GM19452 (cell line): ENCODE measurements around the gene RTL5.

Experiments
- ATAC-seq: cut with Tn5 transposase; IDR thresholded peaks from one replicate; pipeline ENCODE4 v1.9.1; 2021; ENCODE audit not compliant: unreplicated experiment

RTL5 gene

GRCh38 chrX:72079607-72080006 is 52.1 kb downstream of the RTL5 start:
- no peak for ATAC-seq

GRCh38 chrX:72078411-72078810 is 53.3 kb downstream of the RTL5 start:
- no peak for ATAC-seq
